Prostate gland (tissue), 2 donors: ENCODE results near the gene MYLK.

Experiments
- CTCF ChIP-seq, 4 experiments: fragments of 200-600 bp in 2 of 4; fragments of 450-650 bp in 2 of 4; sonication (generic) in 2 of 4; IDR thresholded peaks; 1 replicate in 3 of 4; 2 replicates in 1 of 4; pipeline ENCODE4 v1.5.1; 2016 to 2019; ENCODE audit warnings: antibody characterized with exemption in 4 of 4, mild to moderate bottlenecking in 2 of 4, moderate library complexity in 2 of 4
- POLR2A ChIP-seq: fragments of 450-650 bp; IDR thresholded peaks from one replicate; pipeline ENCODE4 v1.6.1; 2016; ENCODE audit warnings: antibody characterized with exemption, mild to moderate bottlenecking
- POLR2AphosphoS5 ChIP-seq: sonication (generic); formaldehyde crosslinking; IDR thresholded peaks from one replicate; pipeline ENCODE4 v1.6.1; 2017; ENCODE audit warnings: antibody characterized with exemption

- TF ChIP-seq CTCF (IDR thresholded peaks at IDR 0.05) (no peak), POLR2AphosphoS5 (no peak), POLR2A (no peak)
Observed at GRCh38 chr3:123743121-123743520, 141.0 kb downstream of the MYLK start.
